CD4-positive, alpha-beta T cell (primary cell): ENCODE measurements around the gene MCUB. TPM values are rescaled to one million over a fixed set of nuclear protein-coding genes. Genes with fewer than 3 reads are reported as not detected.
A peak's percentile ranks its signal among the peaks of the same experiment; 100 is the strongest.

Experiments
- ATAC-seq: fragments of 200-7000 bp; cut with Tn5 transposase; one replicate; pipeline ENCODE4 v1.10.0; 2022; ENCODE audit warnings: mild to moderate bottlenecking; ENCODE audit not compliant: poor library complexity
- CTCF ChIA-PET: fragments of 350-600 bp; sonication (Branson Sonifier 250); formaldehyde crosslinking; loops from one replicate; lab custom pipeline; 2021; ENCODE audit warnings: antibody characterized with exemption, inconsistent platforms; lab: Charles Lee
- POLR2A ChIA-PET: fragments of 350-600 bp; sonication (Branson Sonifier 250); formaldehyde crosslinking; loops from one replicate; lab custom pipeline; 2021; ENCODE audit warnings: antibody characterized with exemption, inconsistent platforms; lab: Charles Lee
- DNase-seq, 14 experiments: peaks; one replicate each; pipeline ENCODE4 v3.0.0-alpha.2; 2013 to 2020; ENCODE audit warnings: mixed read lengths in 2 of 14
- H3K27ac ChIP-seq, 2 donors: one replicate each; pipeline versions ENCODE4 v1.5.1 to v1.7.0; 2013; ENCODE audit warnings: low read length in 2 of 2, low read depth in 1 of 2, mild to moderate bottlenecking in 1 of 2
- H3K27me3 ChIP-seq, 2 experiments: 1 replicate in 1 of 2; 2 replicates in 1 of 2; pipeline versions ENCODE4 v1.6.1 to v1.7.0; 2013; ENCODE audit warnings: low read length in 2 of 2, control low read depth in 1 of 2, mild to moderate bottlenecking in 1 of 2, moderate library complexity in 1 of 2; ENCODE audit not compliant: insufficient read depth in 2 of 2, control insufficient read depth in 1 of 2
- H3K36me3 ChIP-seq: one replicate; pipeline ENCODE4 v1.6.1; 2013; ENCODE audit warnings: low read length, control low read depth; ENCODE audit not compliant: insufficient read depth
- H3K4me1 ChIP-seq: one replicate; pipeline ENCODE4 v1.6.1; 2013; ENCODE audit warnings: low read length, control low read depth; ENCODE audit not compliant: insufficient read depth
- H3K4me3 ChIP-seq: one replicate; pipeline ENCODE4 v1.5.1; 2013; ENCODE audit warnings: mild to moderate bottlenecking, low read length, moderate library complexity
- H3K9me3 ChIP-seq, 2 experiments: 1 replicate in 1 of 2; 2 replicates in 1 of 2; pipeline versions ENCODE4 v1.6.1 to v1.7.0; 2013; ENCODE audit warnings: low read length in 2 of 2, mild to moderate bottlenecking in 2 of 2, control low read depth in 1 of 2, moderate library complexity in 1 of 2; ENCODE audit not compliant: control insufficient read depth in 1 of 2, insufficient read depth in 1 of 2
- H3K27ac Mint-ChIP-seq: one replicate; pipeline ENCODE4 v1.8.0; 2020; ENCODE audit warnings: mixed read lengths
- H3K27me3 Mint-ChIP-seq: one replicate; pipeline ENCODE4 v1.8.0; 2021; ENCODE audit warnings: mixed read lengths
- H3K36me3 Mint-ChIP-seq: one replicate; pipeline ENCODE4 v1.8.0; 2021; ENCODE audit warnings: low read depth, mixed read lengths
- H3K4me1 Mint-ChIP-seq: one replicate; pipeline ENCODE4 v1.8.0; 2021; ENCODE audit warnings: low read depth, mixed read lengths
- H3K4me3 Mint-ChIP-seq: one replicate; pipeline ENCODE4 v1.8.0; 2020; ENCODE audit warnings: mild to moderate bottlenecking, mixed read lengths
- H3K9me3 Mint-ChIP-seq: one replicate; pipeline ENCODE4 v1.8.0; 2020; ENCODE audit warnings: mixed read lengths
- CTCF ChIP-seq: fragments of 200-600 bp; IDR thresholded peaks from one replicate; pipeline ENCODE4 v1.8.0; 2022; ENCODE audit warnings: antibody characterized with exemption, mild to moderate bottlenecking
- intact Hi-C, 2 experiments: fragments of 100-400 bp; cut with DNase I in 1 of 2; cut with micrococcal nuclease in 1 of 2; formaldehyde crosslinking; loops; one replicate each; pipeline versions ENCODE4 v1.15.1 to v1.9.0; 2023 to 2025; cut with DNase I, micrococcal nuclease
- total RNA-seq, 174 experiments: library from RNA in 2 of 174; stranded (reverse) in 2 of 174; gene quantifications; one replicate each; pipeline ENCODE4 v1.2.3 and lab custom pipeline; 2021 to 2026

The MCUB gene
- total RNA-seq, 2 experiments from 2014 or later, result 98.1 to 108 TPM

DNA sequence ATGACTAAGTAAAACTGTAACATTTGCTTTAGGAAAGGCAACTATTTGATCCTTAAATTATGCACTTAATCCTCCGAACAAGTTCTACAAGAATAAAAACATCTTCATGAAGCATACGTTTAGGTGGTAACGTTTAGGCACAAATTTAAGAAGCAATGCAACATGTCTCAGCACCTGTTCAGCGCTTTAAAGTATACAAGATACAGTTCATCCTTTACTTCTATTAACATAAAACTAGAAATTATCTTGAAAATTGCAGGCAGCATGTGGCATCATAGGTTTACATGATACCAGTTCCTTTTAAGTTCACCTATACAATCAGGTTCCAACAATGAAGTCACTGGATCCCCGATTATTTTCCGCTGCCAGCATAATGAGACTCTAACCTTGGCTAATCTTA, 168.3 kb downstream of the MCUB start:
- peaks cover 16% of the 10 kb centered on the region for H3K4me1 ChIP-seq
- Mint-ChIP-seq H3K36me3 (peaks cover 22% of the 10 kb centered on the region), H3K27ac (peak overlapping the region; percentile 89), H3K4me3 (peak overlapping the region; percentile 92), H3K9me3 (no peaks in the 10 kb centered on the region), H3K4me1 (peaks cover 33% of the 10 kb centered on the region), H3K27me3 (no peaks in the 10 kb centered on the region)
- no peak for DNase-seq
- ChIA-PET POLR2A (interaction anchor here (0.8 to 1.3 kb wide), 2 partner anchors 25 to 290 kb away, joined by 3 to 4 read pairs; partner anchors contain the start of gene CASP6), CTCF (interaction anchor here (3.2 kb wide), 1 partner anchor 26 kb away, joined by 13 read pairs; the partner anchor contains the start of gene CASP6)
- H3K27ac ChIP-seq, result no peak overlapping the region
- TF ChIP-seq CTCF, result no peak
- H3K36me3 ChIP-seq, result peaks cover 6% of the 10 kb centered on the region
- ATAC-seq, result no peak
- H3K27me3 ChIP-seq, result no peaks in the 10 kb centered on the region
- H3K4me3 ChIP-seq, result no peak overlapping the region
- intact Hi-C loops, result loop anchor here in 1 of 2 experiments (2.0 to 10.0 kb wide), 2 partner anchors 168 to 1104 kb away; partner anchors contain the start of genes MCUB and RPL34
- no peaks in the 10 kb centered on the region for H3K9me3 ChIP-seq

GRCh38 chr4:109729117-109729717, 169.2 kb downstream of the MCUB start:
- Mint-ChIP-seq H3K9me3 (no peaks in the 10 kb centered on the region), H3K27me3 (no peaks in the 10 kb centered on the region), H3K36me3 (peaks cover 21% of the 10 kb centered on the region), H3K4me1 (peaks cover 33% of the 10 kb centered on the region), H3K4me3 (peak overlapping the region; percentile 92), H3K27ac (peak overlapping the region; percentile 89)
- H3K36me3 ChIP-seq, result peaks cover 6% of the 10 kb centered on the region
- H3K9me3 ChIP-seq, result no peaks in the 10 kb centered on the region
- no peaks in the 10 kb centered on the region for H3K27me3 ChIP-seq
- DNase-seq, result no peak
- intact Hi-C loops, result loop anchor here (1.0 to 10.0 kb wide), 3 partner anchors 86 to 1104 kb away; partner anchors contain the start of genes GAR1 (in 1 of the 2), MCUB (in 1 of the 2) and RPL34 (in 1 of the 2)
- TF ChIP-seq CTCF, result no peak
- peak overlapping the region; percentile 33 to 35 for H3K27ac ChIP-seq
- CTCF ChIA-PET, result interaction anchor here (3.2 kb wide), 1 partner anchor 26 kb away, joined by 13 read pairs; the partner anchor contains the start of gene CASP6
- H3K4me3 ChIP-seq, result peak overlapping the region; percentile 93
- H3K4me1 ChIP-seq, result peaks cover 16% of the 10 kb centered on the region
- POLR2A ChIA-PET, result interaction anchor here (1.3 to 2.1 kb wide), 4 partner anchors 26 to 295 kb away, joined by 3 to 9 read pairs (median 6); partner anchors contain the start of genes CASP6 and SEC24B
- no peak for ATAC-seq

- ATAC-seq, result peak; percentile 89
- peaks cover 15% of the 10 kb centered on the region for H3K36me3 Mint-ChIP-seq
- POLR2A ChIA-PET, result interaction anchor here (0.6 to 2.1 kb wide), 15 partner anchors 21 to 1110 kb away, joined by 3 to 9 read pairs (median 4); partner anchors contain the start of genes CASP6, MCUB, RPL34 and SEC24B
- no peaks in the 10 kb centered on the region for H3K9me3 Mint-ChIP-seq
- no peaks in the 10 kb centered on the region for H3K27me3 Mint-ChIP-seq
- peaks cover 33% of the 10 kb centered on the region for H3K4me1 Mint-ChIP-seq
- Histone ChIP-seq H3K9me3 (no peaks in the 10 kb centered on the region), H3K27me3 (no peaks in the 10 kb centered on the region), H3K4me1 (peaks cover 16% of the 10 kb centered on the region), H3K36me3 (peaks cover 6% of the 10 kb centered on the region), H3K4me3 (peak within 1 kb of the TSS; percentile 93), H3K27ac (peak within 1 kb of the TSS; percentile 35 to 38)
- peak within 1 kb of the TSS; percentile 89 for H3K27ac Mint-ChIP-seq
- DNase-seq, result peak; percentile 66 to 93 (median 80)
- intact Hi-C loops, result loop anchor here (1.0 to 10.0 kb wide), 4 partner anchors 85 to 1105 kb away; partner anchors contain the start of genes GAR1 (in 1 of the 2), MCUB (in 1 of the 2) and RPL34 (in 1 of the 2)
- no peak for TF ChIP-seq CTCF
- CTCF ChIA-PET, result interaction anchor here (2.6 to 3.2 kb wide), 2 partner anchors 27 to 297 kb away, joined by 10 to 13 read pairs; partner anchors contain the start of genes CASP6 and SEC24B
- H3K4me3 Mint-ChIP-seq, result peak within 1 kb of the TSS; percentile 92
Measured at GRCh38 chr4:109729718-109730618, 169.9 kb downstream of the MCUB start, which contains the start of gene PLA2G12A. Gene PLA2G12A (minus strand): TSS chr4:109730070. CDS start chr4:109729809, 261 bp downstream.
